Endothelial cell of hepatic sinusoid (primary cell): Measurements from ENCODE around the gene PAX7.

Source experiments
- in situ Hi-C: cut with HindIII; loops from 2 replicates; pipeline ENCODE4 v1.10.0; 2017; ENCODE audit warnings: low sequenced_read_pairs

The PAX7 gene

GRCh38 chr1:18640228-18641004 is 9.8 kb downstream of the PAX7 start:
- in situ Hi-C loops, result no loop called here

- in situ Hi-C loops, result no loop called here
Observed at GRCh38 chr1:18641005-18641941, 10.6 kb downstream of the PAX7 start.

GRCh38 chr1:18642278-18643095 is 11.8 kb downstream of the PAX7 start:
- in situ Hi-C loops, result no loop called here

- in situ Hi-C loops, result no loop called here
Observed at GRCh38 chr1:18643154-18644012, 12.7 kb downstream of the PAX7 start.

- in situ Hi-C loops, result no loop called here
Observed at GRCh38 chr1:18644013-18644399, 13.4 kb downstream of the PAX7 start.

GRCh38 chr1:18644446-18644845 is 13.8 kb downstream of the PAX7 start:
- in situ Hi-C loops, result no loop called here

- in situ Hi-C loops, result no loop called here
Observed at GRCh38 chr1:18644973-18645746, 14.5 kb downstream of the PAX7 start.

GRCh38 chr1:18645747-18646090 is 15.1 kb downstream of the PAX7 start:
- in situ Hi-C loops, result no loop called here

- in situ Hi-C loops, result no loop called here
Observed at GRCh38 chr1:18646091-18646785, 15.6 kb downstream of the PAX7 start.

- in situ Hi-C loops, result no loop called here
Observed at GRCh38 chr1:18646786-18647410, 16.3 kb downstream of the PAX7 start.

- in situ Hi-C loops, result no loop called here
Observed at GRCh38 chr1:18647681-18648214, 17.1 kb downstream of the PAX7 start.

- in situ Hi-C loops, result no loop called here
Observed at GRCh38 chr1:18649693-18650370, 19.2 kb downstream of the PAX7 start.

- in situ Hi-C loops, result no loop called here
Observed at GRCh38 chr1:18651713-18652112, 21.1 kb downstream of the PAX7 start.

GRCh38 chr1:18652791-18653190 is 22.1 kb downstream of the PAX7 start:
- in situ Hi-C loops, result no loop called here

- in situ Hi-C loops, result no loop called here
Observed at GRCh38 chr1:18653367-18653766, 22.7 kb downstream of the PAX7 start.

GRCh38 chr1:18653916-18654315 is 23.3 kb downstream of the PAX7 start:
- in situ Hi-C loops, result no loop called here

- in situ Hi-C loops, result no loop called here
Observed at GRCh38 chr1:18654599-18654998, 24.0 kb downstream of the PAX7 start.
